Mesenchymal stem cell (in vitro differentiated cells and primary cell): Measurements from ENCODE around the gene SAFB.
A peak's percentile ranks its signal among the peaks of the same experiment; 100 is the strongest.

Experiments used
- DNase-seq: peaks from one replicate; pipeline ENCODE4 v3.0.0-alpha.2; 2013
- H2AFZ ChIP-seq: one replicate; pipeline ENCODE4 v1.6.1; 2013; ENCODE audit warnings: low read depth, mild to moderate bottlenecking, control low read depth, inconsistent platforms, low read length, moderate library complexity
- H2AK5ac ChIP-seq: 2 replicates; pipeline ENCODE4 v1.6.1; 2013; ENCODE audit warnings: low read length, moderate library complexity, mild to moderate bottlenecking, inconsistent platforms; ENCODE audit not compliant: severe bottlenecking
- H2BK120ac ChIP-seq: one replicate; pipeline ENCODE4 v1.6.1; 2013; ENCODE audit warnings: low read depth, mild to moderate bottlenecking, inconsistent platforms, low read length, moderate library complexity
- H2BK12ac ChIP-seq, 2 experiments: one replicate each; pipeline ENCODE4 v1.6.1; 2013; ENCODE audit warnings: inconsistent platforms in 2 of 2, low read length in 2 of 2, mild to moderate bottlenecking in 2 of 2, moderate library complexity in 2 of 2, control low read depth in 1 of 2
- H2BK15ac ChIP-seq: one replicate; pipeline ENCODE4 v1.6.1; 2013; ENCODE audit warnings: mild to moderate bottlenecking, low read depth, inconsistent platforms; ENCODE audit not compliant: poor library complexity, severe bottlenecking
- H2BK5ac ChIP-seq: 2 replicates; pipeline ENCODE4 v1.6.1; 2013; ENCODE audit warnings: low read depth, mild to moderate bottlenecking, low read length, control low read depth, inconsistent platforms; ENCODE audit not compliant: poor library complexity, severe bottlenecking
- H3K14ac ChIP-seq, 2 experiments: one replicate each; pipeline ENCODE4 v1.6.1; 2013; ENCODE audit warnings: inconsistent platforms in 2 of 2, low read length in 2 of 2, control low read depth in 1 of 2, mild to moderate bottlenecking in 1 of 2, moderate library complexity in 1 of 2
- H3K18ac ChIP-seq, 2 experiments: one replicate each; pipeline ENCODE4 v1.6.1; 2013; ENCODE audit warnings: inconsistent platforms in 2 of 2, low read length in 2 of 2, control low read depth in 1 of 2, low read depth in 1 of 2, mild to moderate bottlenecking in 1 of 2
- H3K23ac ChIP-seq, 2 experiments: one replicate each; pipeline ENCODE4 v1.6.1; 2013; ENCODE audit warnings: inconsistent platforms in 2 of 2, low read length in 2 of 2, mild to moderate bottlenecking in 2 of 2, moderate library complexity in 2 of 2, control low read depth in 1 of 2
- H3K27ac ChIP-seq: 2 replicates; pipeline ENCODE4 v1.5.1; 2013; ENCODE audit warnings: mild to moderate bottlenecking, moderate library complexity, low read length, control low read depth, inconsistent platforms; ENCODE audit not compliant: poor library complexity, severe bottlenecking
- H3K27me3 ChIP-seq, 2 experiments: 2 replicates each; pipeline versions ENCODE4 v1.6.1 to v1.7.0; 2013; ENCODE audit warnings: low read length in 2 of 2, mild to moderate bottlenecking in 2 of 2, moderate library complexity in 2 of 2, control low read depth in 1 of 2, inconsistent platforms in 1 of 2; ENCODE audit not compliant: control insufficient read depth in 1 of 2, insufficient read depth in 1 of 2
- H3K36me3 ChIP-seq, 2 experiments: 2 replicates each; pipeline versions ENCODE4 v1.6.1 to v1.7.0; 2013; ENCODE audit warnings: low read length in 2 of 2, control low read depth in 1 of 2, inconsistent platforms in 1 of 2, low read depth in 1 of 2, mild to moderate bottlenecking in 1 of 2; ENCODE audit not compliant: insufficient read depth in 2 of 2, control insufficient read depth in 1 of 2
- H3K4ac ChIP-seq, 2 experiments: one replicate each; pipeline ENCODE4 v1.6.1; 2013; ENCODE audit warnings: inconsistent platforms in 2 of 2, low read length in 2 of 2, mild to moderate bottlenecking in 2 of 2, moderate library complexity in 2 of 2, control low read depth in 1 of 2, low read depth in 1 of 2
- H3K4me1 ChIP-seq: 2 replicates; pipeline ENCODE4 v1.6.1; 2013; ENCODE audit warnings: low read depth, low read length, control low read depth; ENCODE audit not compliant: control insufficient read depth, insufficient read depth
- H3K4me2 ChIP-seq: 2 replicates; pipeline ENCODE4 v1.6.1; 2013; ENCODE audit warnings: low read length, mild to moderate bottlenecking, inconsistent platforms; ENCODE audit not compliant: poor library complexity, severe bottlenecking
- H3K4me3 ChIP-seq, 2 experiments: 2 replicates each; pipeline versions ENCODE4 v1.5.1 to v1.7.0; 2013; ENCODE audit warnings: low read length in 2 of 2, mild to moderate bottlenecking in 2 of 2, control low read depth in 1 of 2, low read depth in 1 of 2; ENCODE audit not compliant: insufficient read depth in 1 of 2
- H3K79me1 ChIP-seq: replicated peaks from 2 replicates; pipeline ENCODE4 v1.6.1; 2013; ENCODE audit warnings: mild to moderate bottlenecking, control low read depth, low read length, inconsistent platforms; ENCODE audit not compliant: poor library complexity, severe bottlenecking
- H3K9ac ChIP-seq: 2 replicates; pipeline ENCODE4 v1.7.0; 2013; ENCODE audit warnings: mild to moderate bottlenecking, low read length, moderate library complexity
- H3K9me3 ChIP-seq: 2 replicates; pipeline ENCODE4 v1.7.0; 2013; ENCODE audit warnings: mild to moderate bottlenecking, low read length; ENCODE audit not compliant: control insufficient read depth
- H4K8ac ChIP-seq: one replicate; pipeline ENCODE4 v1.6.1; 2013; ENCODE audit warnings: inconsistent platforms, mild to moderate bottlenecking, low read length, moderate library complexity
- H4K91ac ChIP-seq: one replicate; pipeline ENCODE4 v1.6.1; 2013; ENCODE audit warnings: mild to moderate bottlenecking, low read length, inconsistent platforms
- WGBS: methylation state at CpG from one replicate; pipeline ENCODE4 v1.1.7; 2013; ENCODE audit warnings: mixed read lengths; 5-methylcytosine and 5-hydroxymethylcytosine counted together

Gene SAFB

DNA sequence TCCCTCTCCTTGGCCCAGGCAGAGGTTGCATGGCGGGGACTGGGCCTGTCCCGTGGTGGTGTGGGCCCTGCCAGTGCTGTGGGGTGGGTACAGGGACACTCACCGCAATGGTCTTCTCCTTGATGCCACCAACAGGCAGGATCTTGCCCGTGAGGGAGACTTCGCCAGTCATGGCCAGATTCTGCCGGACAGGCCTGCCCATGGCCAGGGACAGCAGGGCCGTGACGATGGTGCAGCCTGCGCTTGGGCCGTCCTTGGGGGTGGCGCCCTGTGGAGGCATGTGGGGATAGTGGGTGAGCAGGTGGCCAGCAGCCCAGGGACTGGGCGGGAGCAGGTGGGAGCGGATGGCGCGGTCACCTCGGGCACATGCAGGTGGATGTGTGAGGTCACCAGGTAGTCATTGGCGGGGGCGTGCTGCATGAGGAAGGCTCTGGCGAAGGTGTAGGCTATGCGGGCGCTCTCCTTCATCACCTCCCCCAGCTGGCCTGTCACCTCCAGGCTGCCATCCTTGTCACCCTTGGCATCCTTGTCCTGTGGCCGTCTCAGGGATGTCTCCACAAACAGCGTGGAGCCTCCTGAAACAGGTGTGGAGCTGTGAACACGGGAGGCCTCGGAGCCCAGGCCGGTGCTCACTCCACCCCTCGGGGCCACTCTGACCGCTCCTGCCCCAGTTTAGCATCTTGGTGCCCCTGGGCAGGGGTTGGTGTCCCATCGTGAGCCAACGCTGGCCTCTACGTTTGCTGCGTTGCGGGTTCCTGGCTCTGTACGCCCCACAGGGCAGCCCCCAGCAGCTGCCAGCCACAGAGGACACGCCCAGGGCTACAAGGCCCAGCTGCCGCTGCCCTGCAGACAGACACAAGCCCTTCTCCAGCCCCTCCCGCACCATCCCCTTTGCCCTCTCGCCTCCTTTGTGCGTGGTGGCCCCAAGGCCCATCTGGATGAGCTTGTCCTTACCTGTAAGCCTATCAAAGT lies 70.6 kb downstream of the SAFB start:
- WGBS, result 92% methylated on average over 36 of the region's 39 CpGs
- no peak overlapping the region for H2AFZ ChIP-seq
- H2BK12ac ChIP-seq, result no peak overlapping the region
- H2BK5ac ChIP-seq, result no peak overlapping the region
- no peak overlapping the region for H3K14ac ChIP-seq
- H4K91ac ChIP-seq, result peak overlapping the region; percentile 7
- no peaks in the 10 kb centered on the region for H3K9me3 ChIP-seq
- no peak overlapping the region for H3K9ac ChIP-seq
- no peak overlapping the region for H3K4ac ChIP-seq
- no peak overlapping the region for H2BK15ac ChIP-seq
- no peak overlapping the region for H3K4me2 ChIP-seq
- no peak overlapping the region for H3K18ac ChIP-seq
- H4K8ac ChIP-seq, result peak overlapping the region; percentile 14
- no peak for DNase-seq
- H3K27me3 ChIP-seq, result no peaks in the 10 kb centered on the region
- H3K79me1 ChIP-seq, result peaks cover 2% of the 10 kb centered on the region
- no peak overlapping the region for H3K23ac ChIP-seq
- H2AK5ac ChIP-seq, result no peak overlapping the region
- H2BK120ac ChIP-seq, result no peak overlapping the region
- H3K4me1 ChIP-seq, result peaks cover 26% of the 10 kb centered on the region
- peaks cover 61 to 75% of the 10 kb centered on the region in 2 experiments for H3K36me3 ChIP-seq
- no peak overlapping the region for H3K4me3 ChIP-seq
- H3K27ac ChIP-seq, result no peak overlapping the region

DNA sequence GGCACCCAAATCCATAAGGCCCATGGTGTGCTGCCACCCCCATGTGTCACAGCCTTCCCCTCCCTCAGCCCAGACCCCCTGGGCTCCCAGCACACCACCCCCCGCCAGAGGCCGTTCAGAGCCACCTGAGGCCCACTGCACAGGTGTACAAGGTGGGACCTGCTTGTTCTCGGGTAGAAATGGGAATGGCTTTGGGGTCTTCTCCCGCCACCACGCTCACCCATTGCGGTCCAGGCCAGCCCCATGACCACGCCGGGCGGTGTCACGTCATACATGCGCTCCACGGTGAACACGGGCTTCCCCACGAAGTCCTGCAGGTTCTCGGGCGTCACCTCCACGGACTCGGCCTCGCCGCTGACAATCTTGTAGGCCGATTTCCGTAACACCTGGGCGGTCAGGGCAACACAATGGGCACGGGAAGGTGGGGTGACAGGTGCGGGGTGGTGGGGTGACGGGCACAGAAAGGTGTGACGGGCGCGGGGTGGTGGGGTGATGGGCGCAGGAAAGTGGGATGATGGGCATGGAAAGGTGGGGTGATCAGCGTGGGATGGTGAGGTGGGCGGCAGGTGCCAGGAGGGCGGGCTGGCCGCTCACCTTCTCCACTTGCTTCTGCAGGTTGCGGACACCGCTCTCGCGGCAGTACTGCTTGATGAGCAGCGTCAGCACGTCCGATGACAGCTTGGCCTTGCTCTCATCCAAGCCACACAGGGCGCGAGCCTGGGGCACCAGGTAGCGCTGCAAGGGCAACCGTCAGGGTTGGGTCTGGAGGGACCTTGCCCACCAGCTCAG lies 71.5 kb downstream of the SAFB start:
- H2BK120ac ChIP-seq, result no peak overlapping the region
- H2BK15ac ChIP-seq, result no peak overlapping the region
- H2AK5ac ChIP-seq, result no peak overlapping the region
- H4K91ac ChIP-seq, result no peak overlapping the region
- WGBS, result 97% methylated on average over 45 of the region's 45 CpGs
- H3K4me3 ChIP-seq, result no peak overlapping the region
- H4K8ac ChIP-seq, result peak overlapping the region; percentile 45
- H3K4ac ChIP-seq, result no peak overlapping the region
- H3K14ac ChIP-seq, result no peak overlapping the region
- H3K4me1 ChIP-seq, result peaks cover 26% of the 10 kb centered on the region
- H3K36me3 ChIP-seq, result peaks cover 69 to 84% of the 10 kb centered on the region in 2 experiments
- H3K27me3 ChIP-seq, result no peaks in the 10 kb centered on the region
- peaks cover 4% of the 10 kb centered on the region for H3K79me1 ChIP-seq
- no peak overlapping the region for H3K27ac ChIP-seq
- no peak overlapping the region for H2AFZ ChIP-seq
- H3K9me3 ChIP-seq, result no peaks in the 10 kb centered on the region
- no peak for DNase-seq
- H3K4me2 ChIP-seq, result no peak overlapping the region
- no peak overlapping the region for H2BK5ac ChIP-seq
- no peak overlapping the region for H2BK12ac ChIP-seq
- no peak overlapping the region for H3K18ac ChIP-seq
- H3K9ac ChIP-seq, result no peak overlapping the region
- H3K23ac ChIP-seq, result peak overlapping the region in 1 of 2 experiments; percentile 17

DNA sequence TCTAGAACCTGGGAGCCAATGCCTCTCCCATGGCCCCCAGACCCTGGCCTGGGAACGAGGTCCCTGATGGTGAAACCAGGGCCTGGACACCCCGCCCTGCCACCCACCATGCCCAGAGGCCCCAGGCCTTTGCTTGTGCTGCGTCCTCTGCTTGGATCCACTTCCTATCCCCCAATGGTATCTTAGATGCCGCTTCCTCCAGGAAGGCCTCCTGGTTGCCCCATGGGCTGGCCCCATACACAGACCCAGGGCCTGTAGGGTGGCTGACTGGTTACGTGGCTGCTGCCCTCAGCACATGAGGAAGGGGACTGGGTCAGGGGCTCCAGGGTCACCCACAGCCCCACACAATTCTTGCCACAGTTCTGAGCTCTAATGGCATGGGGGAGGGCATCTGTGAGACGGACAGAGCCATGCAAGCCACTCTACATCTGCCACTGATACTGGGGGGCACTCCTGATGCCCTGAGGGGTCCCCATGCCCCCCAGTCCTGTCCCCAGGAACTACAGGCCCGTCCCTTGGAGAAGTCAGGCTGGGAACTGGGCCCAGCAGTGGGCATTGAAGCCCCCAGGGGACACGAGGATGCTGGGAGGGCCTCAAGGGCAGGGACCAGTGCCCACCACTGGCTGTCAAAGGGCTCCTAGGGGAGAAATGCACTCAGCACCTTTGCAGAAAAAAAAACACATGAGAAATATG lies 72.2 kb downstream of the SAFB start:
- H4K8ac ChIP-seq, result no peak overlapping the region
- H3K4me3 ChIP-seq, result no peak overlapping the region
- DNase-seq, result no peak
- no peak overlapping the region for H2BK5ac ChIP-seq
- H3K14ac ChIP-seq, result no peak overlapping the region
- H3K4me2 ChIP-seq, result no peak overlapping the region
- no peak overlapping the region for H3K9ac ChIP-seq
- no peak overlapping the region for H2BK12ac ChIP-seq
- H2BK15ac ChIP-seq, result no peak overlapping the region
- H3K27me3 ChIP-seq, result no peaks in the 10 kb centered on the region
- no peak overlapping the region for H2AK5ac ChIP-seq
- H3K23ac ChIP-seq, result no peak overlapping the region
- H3K27ac ChIP-seq, result no peak overlapping the region
- no peak overlapping the region for H3K18ac ChIP-seq
- no peak overlapping the region for H2BK120ac ChIP-seq
- H3K36me3 ChIP-seq, result peaks cover 69 to 90% of the 10 kb centered on the region in 2 experiments
- 91% methylated on average over 8 of the region's 8 CpGs for WGBS
- H3K4me1 ChIP-seq, result peaks cover 24% of the 10 kb centered on the region
- H3K9me3 ChIP-seq, result no peaks in the 10 kb centered on the region
- no peak overlapping the region for H3K4ac ChIP-seq
- H4K91ac ChIP-seq, result no peak overlapping the region
- peaks cover 4% of the 10 kb centered on the region for H3K79me1 ChIP-seq
- no peak overlapping the region for H2AFZ ChIP-seq
